Naive thymus-derived CD8-positive, alpha-beta T cell (primary cell): Measurements from ENCODE around the gene CHAC2. TPM values are rescaled to one million over a fixed set of nuclear protein-coding genes. Genes with fewer than 3 reads are reported as not detected.
"Not testable (repeated sequence)": the region's sequence is repeated elsewhere in the genome, so short reads cannot be mapped to it uniquely, and the experiment has no call there.

Experiments
- ATAC-seq, 2 donors: fragments of 150-1000 bp; cut with Tn5 transposase in 1 of 2; sonication (Bioruptor Pico), chemical (Tn5 transposase) in 1 of 2; 1 replicate in 1 of 2; 2 replicates in 1 of 2; pipeline ENCODE4 v1.10.0; 2021; ENCODE audit warnings: mild to moderate bottlenecking in 2 of 2, moderate library complexity in 2 of 2
- POLR2A ChIA-PET: fragments of 350-600 bp; sonication (Branson Sonifier 250); formaldehyde crosslinking; loops from one replicate; lab custom pipeline; 2021; ENCODE audit warnings: antibody characterized with exemption; lab: Charles Lee
- DNase-seq, 10 donors: peaks; one replicate each; pipeline versions ENCODE4 v3.0.0 to v3.0.0-alpha.2; 2020 to 2022
- H3K27ac Mint-ChIP-seq, 10 donors: one replicate each; pipeline ENCODE4 v1.8.0; 2020 to 2022; ENCODE audit warnings: mild to moderate bottlenecking in 10 of 10, mixed read lengths in 10 of 10, moderate library complexity in 4 of 10, inconsistent platforms in 1 of 10
- H3K27me3 Mint-ChIP-seq, 5 donors: one replicate each; pipeline ENCODE4 v1.8.0; 2021 to 2022; ENCODE audit warnings: mixed read lengths in 5 of 5
- H3K36me3 Mint-ChIP-seq, 3 donors: one replicate each; pipeline ENCODE4 v1.8.0; 2020 to 2022; ENCODE audit warnings: mixed read lengths in 3 of 3, mild to moderate bottlenecking in 2 of 3, inconsistent platforms in 1 of 3
- H3K4me1 Mint-ChIP-seq, 4 donors: one replicate each; pipeline ENCODE4 v1.8.0; 2021 to 2022; ENCODE audit warnings: mixed read lengths in 4 of 4
- H3K4me3 Mint-ChIP-seq, 10 donors: one replicate each; pipeline ENCODE4 v1.8.0; 2020 to 2022; ENCODE audit warnings: mild to moderate bottlenecking in 10 of 10, mixed read lengths in 10 of 10, moderate library complexity in 6 of 10, inconsistent platforms in 1 of 10
- H3K9me3 Mint-ChIP-seq, 9 donors: one replicate each; pipeline ENCODE4 v1.8.0; 2020 to 2022; ENCODE audit warnings: mixed read lengths in 9 of 9, mild to moderate bottlenecking in 3 of 9, inconsistent platforms in 1 of 9, moderate library complexity in 1 of 9
- polyA plus RNA-seq, 3 donors: library from polyadenylated mRNA; unstranded; fragments of 300-500 nt; fragmentation: Illumina TruSeq; gene quantifications; one replicate each; pipeline ENCODE4 v1.2.3, GENCODE V29; 2021
- total RNA-seq, 8 experiments: library from RNA in 2 of 8; stranded (reverse) in 2 of 8; gene quantifications; one replicate each; pipeline ENCODE4 v1.2.3 and lab custom pipeline; 2021 to 2026

CHAC2 gene
- total and polyA plus RNA-seq, 5 experiments from 2014 or later: 1.5 to 5.4 (median 4.0) TPM

DNA sequence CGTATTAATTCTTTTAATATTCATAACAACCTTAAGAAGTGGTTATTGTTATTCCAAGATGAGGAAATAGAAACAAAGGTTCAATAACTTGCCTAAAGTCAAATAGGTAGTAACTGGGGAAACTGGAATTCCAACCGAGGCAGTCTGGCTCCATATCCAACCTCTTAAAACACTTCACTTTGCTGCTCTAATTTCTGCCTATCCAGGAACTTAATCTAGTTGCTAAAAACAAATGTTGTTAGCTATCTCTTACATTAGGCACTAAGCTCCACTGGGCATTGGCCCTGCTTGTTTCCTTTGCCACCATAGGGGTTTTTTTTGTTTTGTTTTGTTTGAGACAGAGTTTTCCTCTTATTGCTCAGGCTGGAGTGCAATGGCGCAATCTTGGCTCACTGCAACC lies 44.0 kb downstream of the CHAC2 start:
- no peaks in the 10 kb centered on the region for H3K27me3 Mint-ChIP-seq
- POLR2A ChIA-PET: no interaction called here
- ATAC-seq (no peak), DNase-seq (no peak)
- no peak overlapping the region for H3K27ac Mint-ChIP-seq
- H3K36me3 Mint-ChIP-seq: peaks cover 0 to 93% (median 33%) of the 10 kb centered on the region in 3 donors
- peaks cover 0 to 3% (median 0%) of the 10 kb centered on the region in 4 donors for H3K4me1 Mint-ChIP-seq
- no peak overlapping the region for H3K4me3 Mint-ChIP-seq
- H3K9me3 Mint-ChIP-seq: no peaks in the 10 kb centered on the region

DNA sequence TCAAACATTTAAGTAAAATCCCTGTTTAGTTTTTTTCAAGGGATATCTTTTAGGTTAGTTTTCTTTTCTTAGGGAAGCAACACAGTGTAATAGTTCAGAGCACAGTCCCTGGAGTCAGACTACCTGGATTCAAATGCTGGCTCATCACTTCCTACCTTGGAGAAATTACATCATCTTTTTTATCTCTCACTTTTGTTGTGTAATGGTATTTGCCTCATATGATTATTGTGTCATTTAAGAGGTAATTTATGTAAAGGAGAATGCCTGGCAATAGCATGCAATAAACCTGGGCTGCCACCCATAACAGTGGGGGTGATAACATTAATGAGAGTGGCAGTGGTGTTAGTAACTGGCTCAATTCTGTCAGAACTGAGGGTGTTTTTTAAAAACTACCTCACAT lies 45.5 kb downstream of the CHAC2 start:
- no peaks in the 10 kb centered on the region for H3K4me1 Mint-ChIP-seq
- POLR2A ChIA-PET: no interaction called here
- no peak for ATAC-seq
- no peaks in the 10 kb centered on the region for H3K27me3 Mint-ChIP-seq
- no peak overlapping the region for H3K4me3 Mint-ChIP-seq
- H3K27ac Mint-ChIP-seq: peak overlapping the region in 1 of 10 donors; percentile 9
- no peaks in the 10 kb centered on the region for H3K9me3 Mint-ChIP-seq
- peaks cover 6 to 92% (median 39%) of the 10 kb centered on the region in 3 donors for H3K36me3 Mint-ChIP-seq
- no peak for DNase-seq

DNA sequence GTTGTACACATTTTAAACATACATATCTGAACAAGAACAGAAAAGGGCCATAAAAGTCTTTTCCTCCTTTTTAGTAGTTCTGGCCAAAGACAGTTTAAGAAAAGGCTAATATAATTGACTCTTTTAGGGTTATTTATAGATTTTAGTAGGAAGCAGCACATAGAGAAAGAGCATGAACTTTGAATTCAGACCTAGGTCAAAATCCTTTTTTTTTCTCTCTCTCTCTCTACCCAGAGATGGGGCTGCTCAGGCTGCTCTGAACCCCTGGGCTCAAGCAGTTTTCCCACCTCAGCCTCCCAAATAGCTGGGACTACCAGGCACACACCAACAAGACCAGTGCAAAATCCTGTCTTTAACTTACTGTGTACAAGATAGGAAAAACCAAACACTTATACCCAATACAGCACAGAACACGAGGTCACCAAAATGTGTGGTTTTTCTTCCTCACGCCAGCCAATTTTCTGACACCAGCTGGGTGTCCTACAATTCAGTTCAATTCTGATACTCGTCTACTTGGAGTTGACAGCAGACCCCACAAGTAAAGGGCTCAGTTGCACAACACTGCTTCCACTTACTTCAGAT lies 51.3 kb downstream of the CHAC2 start:
- H3K9me3 Mint-ChIP-seq: no peaks in the 10 kb centered on the region
- H3K4me3 Mint-ChIP-seq: no peak overlapping the region
- no peak for DNase-seq
- no peak for ATAC-seq
- no peaks in the 10 kb centered on the region for H3K27me3 Mint-ChIP-seq
- H3K27ac Mint-ChIP-seq: peak overlapping the region in 3 of 10 donors; percentile 6 to 70 (median 43)
- H3K4me1 Mint-ChIP-seq: no peaks in the 10 kb centered on the region
- POLR2A ChIA-PET: no interaction called here
- H3K36me3 Mint-ChIP-seq: peaks cover 6 to 54% (median 25%) of the 10 kb centered on the region in 3 donors

DNA sequence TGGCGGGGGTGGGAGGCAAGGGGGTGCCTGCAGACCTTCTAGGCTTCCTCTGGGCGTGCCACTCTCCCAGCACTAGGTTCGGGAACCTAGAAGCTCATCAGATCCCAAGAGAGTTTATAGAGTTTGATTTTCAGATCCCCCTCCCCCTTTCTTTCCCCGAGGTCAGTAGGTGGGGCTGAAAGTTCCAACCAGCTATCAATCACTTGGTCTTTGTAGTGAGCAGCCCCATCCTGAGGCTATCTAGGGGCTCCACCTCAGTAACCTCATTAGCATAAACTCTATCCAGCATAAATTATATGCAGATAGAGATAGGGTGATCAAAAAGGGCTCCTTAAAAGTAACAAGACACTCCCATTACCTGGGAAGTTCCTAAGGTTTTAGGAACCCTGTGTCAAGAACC lies 52.0 kb downstream of the CHAC2 start:
- Mint-ChIP-seq H3K4me1 (no peaks in the 10 kb centered on the region), H3K9me3 (no peaks in the 10 kb centered on the region), H3K36me3 (peaks cover 6 to 49% (median 25%) of the 10 kb centered on the region in 3 donors), H3K27ac (peak overlapping the region in 3 of 10 donors; percentile 27 to 51 (median 43)), H3K4me3 (no peak overlapping the region), H3K27me3 (no peaks in the 10 kb centered on the region)
- ATAC-seq (no peak), DNase-seq (no peak)
- POLR2A ChIA-PET: no interaction called here

DNA sequence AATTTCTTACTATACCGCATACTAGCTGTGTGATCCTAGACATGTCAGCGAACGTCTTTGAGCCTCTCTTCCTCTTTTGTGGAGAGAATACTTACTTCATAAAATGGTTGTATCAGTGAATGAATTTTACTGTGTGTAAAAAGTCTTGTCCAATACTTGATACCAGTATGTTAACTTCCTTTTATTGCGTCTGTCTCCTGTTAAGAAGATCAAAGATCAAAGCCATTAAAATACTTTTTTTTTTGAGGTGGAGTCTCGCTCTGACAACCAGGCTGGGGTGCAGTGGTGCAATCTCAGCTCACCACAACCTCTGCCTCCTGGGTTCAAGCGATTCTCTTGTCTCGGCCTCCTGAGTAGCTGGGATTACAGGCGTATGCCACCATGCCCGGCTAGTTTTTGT lies 52.4 kb downstream of the CHAC2 start:
- no peak overlapping the region for H3K27ac Mint-ChIP-seq

DNA sequence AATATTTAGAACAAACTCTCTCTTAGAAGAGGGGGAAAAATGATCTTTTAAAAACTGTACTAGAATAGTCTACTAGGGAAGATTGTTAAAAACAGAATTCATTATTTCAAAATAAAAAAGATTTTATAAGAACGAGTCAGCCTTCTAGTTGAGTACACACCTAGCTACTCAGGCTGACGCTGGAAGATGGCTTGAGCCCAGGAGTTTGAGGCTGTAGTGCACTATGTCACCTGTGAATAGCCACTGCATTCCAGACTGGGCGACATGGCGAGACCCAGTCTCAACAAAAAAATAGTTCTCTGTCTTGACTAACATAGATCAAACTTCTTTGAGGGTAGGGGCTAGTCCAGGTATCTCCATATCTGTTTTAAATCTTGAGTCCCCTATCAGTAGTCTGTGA lies 53.1 kb downstream of the CHAC2 start:
- ATAC-seq: no peak
- Mint-ChIP-seq H3K4me1 (no peaks in the 10 kb centered on the region), H3K27me3 (no peaks in the 10 kb centered on the region), H3K9me3 (no peaks in the 10 kb centered on the region), H3K27ac (no peak overlapping the region), H3K4me3 (no peak overlapping the region), H3K36me3 (peaks cover 6 to 40% (median 19%) of the 10 kb centered on the region in 3 donors)
- POLR2A ChIA-PET: no interaction called here
- DNase-seq: no peak

More for the DNA sequence above, 52.4 kb downstream of the CHAC2 start:
- peaks cover 6 to 47% (median 25%) of the 10 kb centered on the region in 3 donors for H3K36me3 Mint-ChIP-seq
- no peak overlapping the region for H3K4me3 Mint-ChIP-seq
- H3K9me3 Mint-ChIP-seq: no peaks in the 10 kb centered on the region
- POLR2A ChIA-PET: no interaction called here
- DNase-seq (no peak), ATAC-seq (no peak)
- H3K4me1 Mint-ChIP-seq: no peaks in the 10 kb centered on the region
- no peaks in the 10 kb centered on the region for H3K27me3 Mint-ChIP-seq

DNA sequence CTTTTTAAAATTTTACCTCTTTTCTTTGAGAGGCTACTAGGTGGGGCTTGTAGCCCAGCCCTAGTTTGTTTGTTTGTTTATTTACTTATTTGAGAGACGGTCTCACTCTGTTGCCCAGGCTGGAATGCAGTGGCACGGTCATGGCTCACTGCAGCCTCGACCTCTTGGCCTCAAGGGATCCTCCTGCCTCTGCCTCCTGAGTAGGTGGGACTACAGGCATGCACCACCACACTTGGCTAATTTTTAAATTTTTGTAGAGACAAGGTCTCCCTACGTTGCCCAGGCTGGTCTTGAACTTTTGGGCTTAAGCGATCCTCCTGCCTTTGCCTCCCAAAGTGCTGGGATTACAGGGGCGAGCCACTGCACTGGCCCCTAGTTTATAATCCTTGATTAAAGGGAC lies 54.2 kb downstream of the CHAC2 start:
- DNase-seq (no peak), ATAC-seq (no peak)
- H3K4me3 Mint-ChIP-seq: no peak overlapping the region
- H3K36me3 Mint-ChIP-seq: peaks cover 6 to 29% (median 12%) of the 10 kb centered on the region in 3 donors
- no peaks in the 10 kb centered on the region for H3K4me1 Mint-ChIP-seq
- no peaks in the 10 kb centered on the region for H3K9me3 Mint-ChIP-seq
- POLR2A ChIA-PET: no interaction called here
- H3K27ac Mint-ChIP-seq: no peak overlapping the region
- no peaks in the 10 kb centered on the region for H3K27me3 Mint-ChIP-seq

DNA sequence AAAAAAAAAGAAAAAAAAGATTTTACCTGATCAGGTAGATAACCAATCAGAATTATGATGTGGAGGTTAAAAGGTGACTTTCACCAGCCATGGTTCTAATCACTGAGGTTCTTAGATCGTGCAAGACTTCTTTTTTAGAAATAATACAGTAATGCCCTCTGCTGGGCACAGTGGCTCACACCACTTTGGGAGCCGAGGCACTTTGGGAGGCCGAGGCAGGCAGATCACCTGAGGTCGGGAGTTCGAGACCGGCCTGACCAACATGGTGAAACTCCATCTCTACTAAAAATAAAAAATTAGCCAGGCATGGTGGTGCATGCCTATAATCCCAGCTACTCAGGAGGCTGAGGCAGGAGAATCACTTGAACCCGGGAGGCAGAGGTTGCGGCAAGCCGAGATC lies 56.0 kb downstream of the CHAC2 start:
- DNase-seq, H3K27me3 Mint-ChIP-seq, ATAC-seq, POLR2A ChIA-PET, H3K27ac Mint-ChIP-seq, H3K9me3 Mint-ChIP-seq, H3K4me3 Mint-ChIP-seq, H3K4me1 Mint-ChIP-seq: not testable (repeated sequence)
- H3K36me3 Mint-ChIP-seq: peaks cover 3 to 21% (median 16%) of the 10 kb centered on the region in 3 donors

Other genes starting within 250 kb of the CHAC2 start
- gene ASB3, start 19.1 kb downstream of the CHAC2 start, total RNA-seq: 10 to 100 TPM; 34.5 to 39.8 TPM
- 10 to 100 TPM; 14.9 to 17.4 (median 16.4) TPM for gene ASB3, start 19.1 kb downstream of the CHAC2 start, polyA plus RNA-seq
- 10 to 100 TPM; 23.7 to 27.6 TPM for gene ERLEC1, start 19.2 kb downstream of the CHAC2 start, total RNA-seq
- 10 to 100 TPM; 24.7 to 32.5 (median 28.7) TPM for gene ERLEC1, start 19.2 kb downstream of the CHAC2 start, polyA plus RNA-seq
- 1 to 10 TPM; 5.2 to 5.4 TPM for gene GPR75, start 92.2 kb downstream of the CHAC2 start, total RNA-seq
- gene GPR75, start 92.2 kb downstream of the CHAC2 start, polyA plus RNA-seq: under 1 TPM in 1 of 3 donors, not detected in 2; 0.14 TPM
- gene PSME4, start 203.2 kb downstream of the CHAC2 start, total RNA-seq: 10 to 100 TPM; 58.1 to 59.9 TPM
- gene PSME4, start 203.2 kb downstream of the CHAC2 start, polyA plus RNA-seq: 1 to 10 TPM; 3.5 to 4.3 (median 3.8) TPM